GM21447 (cell line): ENCODE results near the gene BTNL9.
"Not testable (repeated sequence)": the region's sequence is repeated elsewhere in the genome, so short reads cannot be mapped to it uniquely, and the experiment has no call there.

ENCODE experiments used
- ATAC-seq: cut with Tn5 transposase; IDR thresholded peaks from one replicate; pipeline ENCODE4 v1.9.1; 2021; ENCODE audit not compliant: unreplicated experiment

The BTNL9 gene

DNA sequence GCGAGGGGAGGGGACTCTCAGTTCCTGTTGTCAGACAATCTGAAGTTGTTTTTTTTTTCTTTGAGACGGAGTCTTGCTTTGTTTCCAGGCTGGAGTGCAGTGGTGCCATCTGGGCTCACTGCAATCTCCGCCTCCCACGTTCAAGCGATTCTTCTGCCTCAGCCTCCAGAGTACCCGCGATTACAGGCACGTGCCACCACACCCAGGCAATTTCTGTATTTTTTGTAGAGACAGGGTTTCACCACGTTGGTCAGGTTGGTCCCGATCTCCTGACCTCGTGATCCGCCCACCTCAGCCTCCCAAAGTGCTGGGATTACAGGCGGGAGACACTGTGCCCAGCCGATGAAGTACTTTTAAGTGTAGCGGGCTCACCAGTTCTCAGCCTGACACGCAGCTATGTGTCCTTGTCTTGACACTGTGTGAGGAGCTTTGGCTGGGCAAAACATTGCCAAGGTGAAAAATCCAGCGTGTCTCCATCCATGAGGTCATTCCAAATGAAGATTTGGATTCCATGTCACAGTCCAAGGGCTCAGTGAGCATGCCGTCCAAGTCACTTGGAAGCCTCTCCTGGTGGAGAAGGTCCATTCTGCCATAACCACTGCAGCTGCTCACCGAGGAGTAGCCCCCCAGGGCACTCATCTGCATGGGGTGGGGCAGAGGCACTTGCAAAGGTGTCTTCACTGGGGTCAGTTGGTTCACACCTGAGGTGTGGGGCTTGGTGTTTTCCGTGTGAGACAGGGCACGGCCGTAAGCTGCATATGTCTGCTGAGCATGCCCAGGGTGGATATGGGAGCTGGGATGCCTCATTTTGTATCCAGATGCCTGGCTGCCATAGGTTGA, 58.9 kb downstream of the BTNL9 start:
- ATAC-seq: no peak

DNA sequence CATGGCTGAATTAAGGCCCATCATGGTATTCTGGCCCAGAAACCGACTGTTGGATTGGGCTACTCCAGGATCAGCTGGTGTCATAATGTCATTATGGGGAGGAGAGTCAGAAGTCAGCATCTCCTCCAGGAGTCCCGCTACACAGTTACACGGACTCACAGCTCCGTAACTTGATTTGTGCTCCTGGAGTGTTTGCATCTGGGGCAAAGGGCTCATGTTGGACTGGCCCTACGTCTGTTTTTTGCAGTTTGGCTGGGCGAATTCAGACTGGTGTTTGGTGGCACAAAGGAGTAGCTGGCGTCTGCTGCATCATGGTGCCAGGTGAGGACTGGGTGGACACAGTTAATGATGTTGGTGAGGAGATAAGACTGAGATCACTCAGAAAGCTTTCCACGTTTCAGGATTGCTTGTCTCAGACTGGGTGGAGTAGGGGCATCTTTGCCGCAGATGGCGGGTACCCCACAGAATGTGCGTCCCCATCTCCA, 59.6 kb downstream of the BTNL9 start:
- no peak for ATAC-seq

DNA sequence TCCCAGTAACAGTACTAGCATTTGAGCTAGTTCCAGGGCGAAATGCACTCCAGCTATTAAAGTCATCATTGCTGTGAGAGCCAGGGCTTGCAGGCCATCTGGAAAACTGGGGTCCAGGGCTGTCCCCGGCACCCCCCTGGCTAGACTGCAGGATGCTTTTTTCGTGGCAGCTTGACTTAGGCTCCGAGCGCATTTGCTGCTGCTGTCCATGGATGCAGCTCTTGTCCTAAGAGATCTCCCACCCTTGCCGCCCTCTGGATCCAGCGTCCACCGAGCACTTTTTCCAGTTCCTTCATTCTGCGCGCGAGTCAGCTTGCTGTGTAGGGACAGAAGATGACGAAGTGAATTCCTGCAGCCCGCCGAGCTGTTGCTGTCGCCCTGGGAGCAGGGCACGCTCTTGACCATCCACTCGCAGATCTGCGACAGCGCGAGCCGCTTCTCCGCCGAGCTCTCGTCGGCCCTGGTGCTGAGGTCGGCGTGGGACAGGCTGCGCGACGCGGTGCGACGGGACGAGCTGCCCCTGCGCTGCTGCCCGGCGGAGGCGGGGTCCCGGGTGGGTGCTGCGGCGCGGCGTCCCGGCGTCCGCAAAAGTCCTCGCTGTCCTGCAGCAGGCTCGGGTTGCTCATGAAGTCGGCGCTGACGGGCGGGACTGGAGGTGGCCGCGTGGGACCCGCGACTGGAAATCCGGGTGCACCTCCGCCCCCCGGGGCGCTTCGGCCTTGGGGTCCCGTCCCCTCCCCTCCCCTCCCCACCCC, 60.2 kb downstream of the BTNL9 start:
- no peak for ATAC-seq

DNA sequence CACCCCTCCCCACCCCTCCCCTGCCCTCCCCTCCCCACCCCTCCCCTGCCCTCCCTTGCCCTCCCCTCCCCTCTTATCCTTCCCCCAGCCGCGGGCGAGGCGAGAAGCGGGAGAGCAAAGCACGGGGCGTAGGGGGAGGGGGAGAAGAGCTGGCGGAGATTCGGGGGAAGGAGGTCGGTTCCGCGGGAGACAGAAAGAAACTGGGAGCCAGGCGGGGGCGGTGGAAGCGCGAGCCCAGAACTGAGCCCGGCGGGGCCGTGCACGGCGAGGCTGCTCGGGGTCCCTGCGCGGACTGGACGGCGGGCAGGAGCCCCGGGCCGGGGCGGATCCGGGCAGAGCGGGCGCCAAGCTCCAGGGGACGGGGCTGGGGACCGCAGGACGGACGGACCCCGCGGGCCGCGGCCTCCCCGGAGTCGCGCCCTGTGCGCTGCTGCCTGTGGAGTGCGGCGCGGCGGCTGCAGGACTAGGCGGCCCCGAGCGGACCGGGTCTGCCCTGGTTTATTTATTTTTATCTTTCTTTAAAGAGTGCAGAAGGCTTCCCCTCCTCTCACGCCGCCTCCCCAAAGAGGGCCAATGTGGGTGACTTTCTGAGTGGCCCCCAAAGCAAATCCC, 61.1 kb downstream of the BTNL9 start:
- not testable (repeated sequence) for ATAC-seq

DNA sequence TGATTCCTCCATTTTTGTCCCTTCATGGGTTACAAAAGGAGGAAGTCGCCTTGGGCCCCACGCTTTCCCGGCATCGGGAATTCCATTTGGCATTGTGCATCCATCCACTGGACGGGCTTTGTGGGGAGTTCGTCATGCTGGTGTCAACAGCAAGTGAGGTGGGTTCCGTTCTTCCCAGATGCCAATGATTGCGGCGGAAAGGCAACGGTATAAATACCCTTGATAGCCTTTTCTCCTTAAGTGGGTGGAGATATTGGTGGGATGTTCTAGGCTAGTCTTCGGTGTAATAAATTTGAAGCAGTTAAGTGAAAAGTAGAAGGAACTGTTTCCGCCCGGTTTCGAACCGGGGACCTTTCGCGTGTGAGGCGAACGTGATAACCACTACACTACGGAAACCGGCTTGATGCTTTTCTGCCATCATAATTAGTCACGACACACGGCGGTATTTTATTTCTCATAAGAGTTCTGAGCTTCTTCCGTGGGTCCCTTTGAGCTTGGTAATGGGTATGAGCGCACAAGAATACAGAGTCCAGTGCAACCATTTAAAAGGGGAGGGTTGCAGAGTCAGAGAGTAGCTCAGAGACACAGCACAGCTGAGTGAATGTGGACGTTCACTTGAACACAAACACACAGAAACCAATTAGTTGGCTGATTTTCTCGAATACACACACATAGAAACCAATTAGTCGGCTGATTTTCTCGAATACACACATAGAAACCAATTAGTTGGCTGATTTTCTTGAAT, 62.0 kb downstream of the BTNL9 start:
- not testable (repeated sequence) for ATAC-seq

DNA sequence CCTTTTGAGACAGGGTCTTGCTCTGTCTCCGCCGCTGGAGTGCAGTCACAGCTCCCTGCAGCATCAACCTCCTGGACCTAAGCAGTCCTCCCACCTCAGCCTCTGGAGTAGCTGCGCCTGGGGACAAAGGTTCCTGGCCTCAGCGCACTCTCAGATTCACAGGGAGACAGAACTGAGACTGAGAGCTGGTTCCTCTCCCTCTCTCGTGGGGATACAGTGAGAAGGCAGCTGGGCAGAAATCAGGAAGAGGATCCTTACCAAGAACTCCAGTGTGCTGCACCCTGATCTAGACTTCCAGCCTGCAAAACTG, 64.1 kb downstream of the BTNL9 start:
- not testable (repeated sequence) for ATAC-seq

DNA sequence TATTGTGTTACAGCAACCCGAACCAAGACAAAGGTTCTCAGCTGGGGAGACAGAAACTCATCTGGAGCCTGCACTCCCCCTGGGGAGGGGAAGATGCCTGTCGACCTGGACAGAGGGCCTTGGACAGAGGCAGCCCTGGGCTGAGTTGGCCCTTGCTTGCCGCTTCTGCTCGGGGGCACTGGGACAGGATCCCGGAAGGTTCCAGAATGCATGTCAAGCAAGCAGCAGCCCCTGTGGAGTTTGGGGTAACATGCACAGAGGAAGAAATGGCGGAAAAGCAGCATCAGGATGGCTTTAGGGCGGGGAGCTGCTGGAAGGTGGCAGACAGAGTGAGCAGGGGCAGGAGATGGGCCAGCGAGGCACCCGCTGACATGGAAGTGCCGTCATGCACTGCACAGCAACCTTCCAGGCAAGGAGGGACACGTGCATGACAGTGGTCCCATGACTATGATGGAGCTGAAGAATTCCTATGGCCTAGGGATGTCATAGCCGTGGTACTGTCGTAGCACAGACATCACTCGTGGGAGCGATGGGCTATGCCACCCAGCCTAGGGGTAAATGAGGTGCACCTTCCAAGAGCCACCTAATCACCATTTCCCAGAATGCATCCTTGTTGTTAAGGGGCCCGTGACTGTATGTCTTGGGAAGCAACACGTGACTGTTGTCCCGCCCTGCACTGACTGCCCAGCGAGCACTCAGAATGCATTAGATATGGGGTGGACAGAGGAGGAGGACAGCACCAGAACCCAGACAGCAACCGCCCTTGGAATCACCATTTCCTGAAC, 64.7 kb downstream of the BTNL9 start:
- ATAC-seq: not testable (repeated sequence)

DNA sequence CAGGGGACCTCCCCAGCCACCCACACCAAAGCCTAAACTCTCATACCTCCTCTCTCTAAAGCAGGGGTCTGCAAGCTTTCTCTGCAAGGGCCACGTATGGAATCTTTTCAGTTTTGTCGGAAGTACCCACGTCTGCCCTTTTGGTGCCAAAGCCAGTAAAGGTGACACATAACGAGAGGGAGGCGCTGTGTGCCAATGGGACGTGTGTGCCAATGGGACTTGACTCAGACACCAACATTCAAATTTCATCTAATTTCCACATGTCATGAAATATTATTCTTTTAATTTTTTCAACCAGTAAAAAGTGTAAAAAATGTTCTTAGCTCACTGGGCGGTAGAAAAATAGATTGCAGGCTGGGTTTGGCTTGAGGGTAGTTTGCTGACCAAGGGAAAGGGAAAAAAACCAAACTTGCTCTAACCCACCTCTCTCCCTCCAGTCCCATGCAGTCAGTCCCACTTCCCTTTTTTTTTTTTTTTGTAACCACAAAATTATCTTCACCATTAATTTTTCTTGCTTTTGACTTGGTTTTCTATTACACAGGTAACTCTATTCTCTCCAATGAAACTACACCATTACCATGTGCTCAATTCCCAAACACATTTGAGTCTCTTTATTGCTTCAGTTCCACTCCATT, 65.4 kb downstream of the BTNL9 start:
- no peak for ATAC-seq

DNA sequence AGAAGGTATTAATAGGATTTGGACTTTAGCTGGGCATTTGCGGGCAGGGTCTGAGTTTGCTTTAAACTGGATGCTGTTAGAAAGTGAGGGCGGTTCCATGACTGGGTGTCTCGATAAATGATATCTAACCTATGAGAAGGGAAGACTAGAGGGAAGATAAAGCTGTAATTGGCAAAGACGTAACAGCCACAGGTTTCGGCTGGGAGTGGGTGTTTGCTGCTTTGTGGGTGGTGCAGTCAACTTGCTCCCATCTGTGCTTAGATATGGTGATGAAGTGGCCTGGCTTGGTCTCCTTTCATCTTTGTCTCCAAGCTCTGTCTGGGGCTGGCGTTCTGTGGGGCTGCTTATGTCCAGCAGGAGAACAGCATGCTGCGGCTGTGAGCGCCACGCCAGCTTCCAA, 67.6 kb downstream of the BTNL9 start:
- ATAC-seq: no peak

DNA sequence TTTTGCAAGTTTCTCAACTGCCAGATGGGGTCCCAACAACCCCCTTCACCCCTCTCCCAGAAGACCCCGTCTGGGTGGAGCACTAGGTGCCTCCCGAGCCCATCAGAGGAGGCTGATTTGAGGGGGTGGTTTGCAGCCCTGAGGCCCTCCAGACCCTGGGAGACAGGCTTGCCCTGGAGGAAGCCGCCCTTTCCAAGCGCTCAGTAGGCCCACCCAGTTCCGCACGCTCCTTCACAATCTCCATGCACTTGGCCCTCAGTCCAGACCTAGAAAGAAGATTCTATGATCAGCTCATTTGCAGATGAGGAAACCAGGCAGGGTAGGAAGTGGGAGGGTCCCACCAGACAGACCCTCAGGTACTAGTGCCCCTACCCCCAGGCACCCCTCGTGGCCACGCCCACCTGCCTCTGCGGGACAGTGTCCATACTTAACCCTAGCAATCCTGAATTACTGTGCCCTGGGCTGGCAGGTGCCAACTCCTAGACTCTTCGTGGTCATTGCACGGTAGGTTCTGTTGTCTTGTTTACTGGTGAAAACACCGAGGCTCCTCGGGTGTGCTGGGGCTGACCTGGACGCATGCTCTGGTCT, 68.6 kb downstream of the BTNL9 start:
- ATAC-seq: no peak

DNA sequence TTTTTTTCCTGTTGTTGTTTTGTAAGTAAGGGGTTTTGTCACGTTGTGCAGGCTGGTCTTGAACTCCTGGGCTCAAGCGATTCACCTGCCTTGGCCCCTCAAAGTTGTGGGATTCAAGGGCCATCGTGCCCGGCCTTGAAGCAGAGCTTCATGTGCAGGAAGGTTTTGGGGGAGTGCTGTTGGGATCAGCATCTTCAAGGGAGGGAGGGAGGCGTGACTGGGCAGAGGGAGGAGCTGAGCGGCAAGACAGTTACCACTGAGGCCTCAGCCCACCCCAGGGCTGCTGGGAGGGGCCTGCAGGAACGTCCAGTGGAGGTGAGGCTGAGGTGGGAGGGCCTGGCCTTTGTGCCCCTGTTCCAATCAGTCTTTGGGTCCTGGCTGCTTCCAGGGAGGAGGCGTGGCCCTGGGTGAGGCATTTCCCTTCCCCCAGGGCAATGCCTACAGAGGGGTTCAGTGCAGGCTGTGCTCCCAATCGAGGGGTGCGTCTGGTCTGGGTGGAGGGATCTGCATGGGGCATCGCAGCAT, 69.5 kb downstream of the BTNL9 start:
- no peak for ATAC-seq

DNA sequence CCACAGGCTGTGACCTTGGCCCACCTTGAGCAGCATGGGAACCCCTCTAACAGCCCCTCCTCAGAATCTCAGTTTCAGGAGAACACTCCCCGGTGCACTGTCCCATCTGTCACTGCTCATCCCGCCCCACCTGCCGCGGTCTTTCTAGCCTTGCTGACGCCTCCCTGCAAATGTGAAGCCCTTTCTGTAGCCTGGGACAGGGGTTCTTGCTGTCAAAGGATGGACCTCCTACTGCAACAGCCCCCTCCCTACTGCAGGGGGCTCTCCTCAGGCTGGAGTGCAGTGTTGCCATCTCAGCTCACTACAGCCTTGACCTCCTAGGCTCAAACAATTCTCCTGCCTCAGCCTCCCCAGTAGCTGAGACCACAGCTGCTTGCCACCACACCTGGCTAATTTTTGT, 70.9 kb downstream of the BTNL9 start:
- ATAC-seq: no peak
